Left hindlimb (tissue), 1 donor: ENCODE data around the gene TAF1C.
"Not testable (repeated sequence)": the region's sequence is repeated elsewhere in the genome, so short reads cannot be mapped to it uniquely, and the experiment has no call there.

Experiments
- DNase-seq: peaks from one replicate; pipeline ENCODE4 v3.0.0-alpha.2; 2018

Gene TAF1C

DNA sequence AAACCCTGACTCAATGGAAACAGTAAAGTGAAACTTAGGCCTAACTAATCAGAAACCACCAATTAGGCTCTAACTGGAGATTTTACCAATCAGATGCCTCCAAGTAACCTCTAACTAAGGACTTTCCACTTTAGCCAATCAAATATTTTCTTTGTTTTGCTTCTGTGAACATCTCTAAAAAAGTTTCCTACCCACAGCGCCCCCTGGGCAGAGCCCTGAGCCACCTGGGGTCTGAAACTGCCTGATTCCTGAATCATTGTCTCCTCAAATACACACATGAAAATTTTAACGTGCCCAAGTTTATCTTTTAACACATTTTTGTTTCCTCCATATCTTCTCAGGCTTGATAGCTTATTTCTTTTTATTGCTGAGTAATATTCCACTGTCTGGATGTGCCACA, 23.1 kb upstream of the TAF1C start:
- no peak for DNase-seq

DNA sequence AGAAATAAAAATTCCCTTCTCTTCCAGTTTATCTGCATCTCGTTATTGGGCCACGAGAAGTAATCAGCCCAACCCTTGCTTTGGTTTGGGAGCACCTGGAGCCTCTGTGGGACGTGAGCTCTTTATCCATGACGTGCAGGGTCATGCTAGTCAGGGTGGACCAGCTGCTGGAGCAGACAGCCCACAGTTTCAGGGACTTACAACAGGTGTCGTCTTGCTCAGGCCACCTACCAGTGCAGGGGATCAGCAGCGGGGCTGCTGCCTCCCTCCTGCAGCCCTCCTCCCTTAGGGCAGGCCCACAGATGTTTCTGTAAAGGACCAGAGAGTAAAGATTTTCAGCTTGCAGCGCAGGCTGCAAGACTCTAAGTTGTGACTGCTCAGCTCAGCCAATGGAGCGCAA, 21.0 kb upstream of the TAF1C start:
- no peak for DNase-seq

DNA sequence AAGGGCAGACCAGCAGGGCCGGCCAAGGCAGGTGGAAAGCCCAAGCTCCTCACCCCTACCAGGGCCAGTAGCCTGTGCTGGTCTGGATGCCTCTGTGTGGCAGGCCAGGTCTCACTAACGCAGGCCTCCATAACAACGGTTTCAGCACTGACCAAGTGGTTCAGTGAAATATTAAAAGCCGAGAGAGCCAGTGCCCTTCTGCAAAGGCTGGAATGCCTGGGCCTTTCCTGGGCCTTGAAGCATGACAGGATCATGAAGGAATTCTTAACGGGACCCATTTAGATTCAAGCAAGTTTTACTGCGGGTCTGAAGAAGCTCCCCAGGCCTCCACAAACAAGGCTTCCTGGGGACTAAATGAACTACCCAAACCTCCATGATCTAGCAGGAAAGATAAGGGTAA, 20.4 kb upstream of the TAF1C start:
- no peak for DNase-seq

DNA sequence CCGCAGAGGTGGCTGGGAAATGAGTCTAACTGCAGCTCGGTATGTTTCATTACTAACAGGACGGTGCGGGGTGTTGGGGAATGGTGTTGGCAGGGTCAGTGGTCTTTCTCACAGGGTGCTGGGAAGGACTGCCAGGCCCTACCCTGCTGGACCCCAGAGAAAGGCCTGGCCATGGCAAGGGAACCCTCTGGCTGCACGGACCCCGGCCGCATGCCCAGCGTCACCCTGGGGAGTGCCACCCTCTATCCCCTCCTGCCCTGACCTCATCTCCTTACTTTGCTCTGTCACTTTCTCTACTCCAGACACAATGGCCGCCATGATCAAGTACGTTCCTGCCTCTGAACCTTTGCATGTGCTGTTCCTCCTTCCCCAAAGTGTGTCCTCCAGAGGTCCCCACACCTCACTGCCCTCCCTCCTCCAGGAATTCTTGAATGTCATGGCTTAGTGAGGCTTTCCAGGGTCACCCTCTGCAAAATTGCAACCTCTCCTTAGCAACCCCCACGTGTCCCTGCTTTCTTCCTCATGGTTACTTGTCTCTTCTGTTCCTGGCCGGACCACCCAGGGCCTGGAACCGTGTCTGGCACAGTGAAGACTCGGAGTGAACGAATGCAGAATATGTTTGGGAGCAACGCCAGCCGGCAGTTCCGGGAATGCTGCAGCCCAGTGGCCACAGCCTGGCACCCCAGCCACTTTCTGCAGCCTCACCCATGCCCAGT, 19.3 kb upstream of the TAF1C start:
- no peak for DNase-seq

DNA sequence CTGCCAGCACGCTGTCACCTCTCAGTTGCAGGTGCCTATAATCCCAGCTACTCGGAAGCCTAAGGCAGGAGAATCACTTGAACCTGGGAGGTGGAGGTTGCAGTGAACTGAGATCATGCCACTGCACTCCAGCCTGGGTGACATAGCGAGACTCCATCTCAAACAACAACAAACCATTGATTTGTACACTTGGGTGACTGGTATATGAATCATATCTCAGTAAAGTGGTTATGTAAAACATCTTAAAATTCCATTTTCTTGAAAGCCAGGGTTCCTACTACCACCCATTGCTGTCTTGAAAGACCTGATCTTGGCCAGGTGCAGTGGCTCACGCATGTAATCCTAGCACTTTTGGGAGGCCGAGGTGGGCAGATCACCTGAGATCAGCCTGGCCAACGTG, 18.3 kb upstream of the TAF1C start:
- not testable (repeated sequence) for DNase-seq

DNA sequence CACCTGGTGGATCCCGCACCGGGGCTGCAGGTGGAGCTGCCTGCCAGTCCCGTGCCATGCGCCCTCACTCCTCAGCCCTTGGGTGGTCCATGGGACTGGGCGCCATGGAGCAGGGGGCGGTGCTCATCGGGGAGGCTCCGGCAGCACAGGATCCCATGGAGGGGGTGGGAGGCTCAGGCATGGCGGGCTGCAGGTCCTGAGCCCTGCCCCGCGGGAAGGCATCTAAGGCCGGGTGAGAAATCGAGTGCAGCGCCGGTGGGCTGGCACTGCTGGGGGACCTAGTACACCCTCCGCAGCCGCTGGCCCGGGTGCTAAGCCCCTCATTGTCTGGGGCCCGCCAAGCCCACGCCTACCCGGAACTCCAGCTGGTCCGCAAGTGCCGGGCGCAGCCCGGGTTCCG, 17.7 kb upstream of the TAF1C start:
- DNase-seq: not testable (repeated sequence)

DNA sequence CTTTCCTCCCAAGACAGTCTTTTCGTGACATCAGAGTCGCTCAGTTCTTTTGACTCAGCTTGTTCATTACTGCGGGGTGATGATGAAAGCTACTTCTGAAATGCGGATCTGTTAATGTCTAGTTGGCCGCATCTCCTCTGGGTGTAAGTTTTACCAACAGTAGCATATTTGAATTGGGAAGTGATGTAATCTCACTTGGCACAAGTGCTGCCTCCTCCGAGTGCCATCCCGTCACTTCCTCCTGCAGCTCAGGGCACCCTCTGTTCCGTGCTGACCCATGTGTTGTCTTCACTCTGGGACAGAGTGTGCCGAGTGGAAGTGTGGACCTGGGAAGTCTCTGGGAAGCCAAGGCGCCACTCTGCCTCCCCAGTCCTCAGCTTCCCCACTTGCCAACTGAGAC, 13.0 kb upstream of the TAF1C start:
- DNase-seq: no peak

DNA sequence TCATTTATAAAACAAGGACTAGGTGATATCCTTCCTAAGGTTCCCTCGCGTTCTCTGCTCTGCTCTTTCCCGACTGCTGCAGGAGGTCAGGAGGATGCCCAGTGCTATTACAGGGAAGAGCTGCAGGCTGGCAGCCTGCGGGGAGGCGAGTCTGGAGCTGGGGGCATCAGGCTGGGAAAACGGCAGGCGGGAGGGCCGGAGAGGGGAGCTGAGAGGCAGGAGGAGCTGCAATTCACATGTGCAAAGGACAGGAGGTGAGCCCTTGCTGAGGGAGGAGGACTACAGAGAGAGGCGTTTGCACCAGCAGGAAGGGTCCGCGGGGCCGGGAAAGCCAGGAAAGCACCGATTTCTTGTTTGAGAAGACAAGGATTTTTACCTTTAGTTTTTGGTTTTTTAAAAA, 12.2 kb upstream of the TAF1C start:
- DNase-seq: no peak

DNA sequence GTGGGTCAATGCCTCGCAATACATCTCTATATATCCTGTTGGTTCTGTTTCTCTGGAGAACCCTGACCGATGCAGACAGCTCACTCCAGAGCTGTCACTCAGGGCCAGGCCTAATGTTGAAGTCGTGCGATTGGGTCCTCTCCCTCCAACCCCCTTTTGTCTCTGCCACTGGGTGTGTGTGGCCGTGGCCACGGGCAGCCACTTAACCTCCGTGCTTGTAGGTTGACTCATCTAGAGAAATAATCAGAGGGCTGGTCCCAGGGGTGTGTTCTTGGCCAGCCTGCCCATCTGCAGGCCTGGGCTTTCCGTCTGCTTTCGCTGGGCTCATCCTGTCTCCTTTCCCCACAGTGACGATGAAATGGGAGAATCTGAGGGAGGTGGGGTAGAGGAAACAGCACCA, 11.5 kb upstream of the TAF1C start:
- no peak for DNase-seq

DNA sequence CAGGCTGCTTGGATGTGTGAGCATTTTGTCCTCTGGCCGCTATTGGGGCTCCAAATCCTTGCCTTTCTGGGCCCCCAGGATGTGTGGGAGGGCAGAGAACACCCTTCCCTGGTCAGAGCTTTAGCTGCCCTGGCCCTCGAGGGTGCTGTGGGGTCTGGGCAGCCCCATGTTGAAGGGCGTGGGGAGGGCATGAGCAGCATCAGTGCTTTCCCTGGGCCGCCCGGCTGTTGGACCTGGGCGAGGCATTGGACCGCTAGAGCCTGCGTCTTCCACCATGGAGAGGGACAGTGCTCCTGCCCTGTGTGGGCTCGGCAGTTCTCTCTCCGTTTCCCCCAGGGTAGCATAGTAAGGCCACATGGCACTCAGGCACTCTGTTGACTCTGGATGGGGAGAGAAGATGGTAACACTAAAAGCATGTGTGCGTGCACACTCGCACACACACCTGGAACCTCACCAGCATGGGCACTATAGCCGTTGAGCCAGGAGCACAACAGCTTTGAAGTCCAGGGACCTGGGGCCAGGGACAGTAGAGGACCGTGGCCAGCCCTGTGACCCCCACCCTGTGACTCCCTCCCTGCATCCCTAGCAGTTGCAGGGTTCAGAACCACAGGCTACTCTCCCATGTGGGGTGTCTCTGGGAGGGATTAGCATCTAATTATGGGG, 10.7 kb upstream of the TAF1C start:
- no peak for DNase-seq

DNA sequence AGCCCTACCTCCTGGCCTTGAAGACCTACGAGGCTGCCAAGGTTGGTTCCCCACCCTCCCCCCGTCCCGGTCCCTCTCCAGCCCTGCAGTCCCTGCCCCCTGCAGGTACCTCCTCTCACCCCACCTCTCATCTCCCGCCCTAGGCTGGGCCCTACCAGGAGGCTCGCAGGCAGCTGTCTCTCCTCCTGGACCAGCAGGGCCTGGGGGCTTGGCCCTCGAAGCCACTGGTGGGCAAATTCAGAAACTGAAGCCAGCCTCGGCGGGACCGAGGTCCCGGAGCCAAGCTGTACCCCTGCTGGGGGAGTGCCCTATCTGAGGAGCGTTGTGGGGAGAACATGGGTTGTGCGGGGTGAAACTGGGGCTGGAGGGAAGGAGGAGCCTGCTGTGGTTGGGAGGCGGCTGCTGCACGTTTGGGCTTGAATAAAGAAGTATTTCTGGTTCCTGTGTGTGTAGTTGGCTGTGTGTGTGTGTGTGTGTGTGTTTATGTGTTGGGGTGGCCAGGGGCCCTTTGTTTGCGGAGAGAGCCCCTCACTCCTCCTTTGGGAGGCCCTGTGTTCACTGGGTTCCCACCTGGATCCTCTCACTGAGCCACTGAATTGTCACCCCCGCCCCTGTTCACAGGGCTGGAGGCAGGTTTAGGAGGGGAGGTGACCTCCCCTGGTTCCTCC, 10.0 kb upstream of the TAF1C start:
- no peak for DNase-seq

DNA sequence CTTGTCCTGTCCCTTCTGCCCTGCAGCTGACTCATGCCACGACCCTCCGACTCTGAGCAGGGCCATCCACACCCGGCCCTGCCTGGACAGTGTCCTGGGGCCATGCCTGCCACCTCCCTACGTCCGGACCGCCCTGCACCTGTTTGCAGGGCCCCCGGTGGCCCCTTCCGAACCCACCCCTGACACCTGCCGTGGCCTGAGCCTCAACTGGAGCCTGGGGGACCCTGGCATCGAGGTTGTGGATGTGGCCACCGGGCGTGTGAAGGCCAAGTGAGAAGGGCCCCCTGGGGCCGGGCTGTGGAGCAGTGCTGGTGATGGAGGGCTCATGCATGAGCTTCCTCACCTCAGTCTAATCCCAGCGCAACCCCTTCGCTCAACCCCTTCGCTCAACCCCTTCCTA, 9.2 kb upstream of the TAF1C start:
- DNase-seq: no peak

DNA sequence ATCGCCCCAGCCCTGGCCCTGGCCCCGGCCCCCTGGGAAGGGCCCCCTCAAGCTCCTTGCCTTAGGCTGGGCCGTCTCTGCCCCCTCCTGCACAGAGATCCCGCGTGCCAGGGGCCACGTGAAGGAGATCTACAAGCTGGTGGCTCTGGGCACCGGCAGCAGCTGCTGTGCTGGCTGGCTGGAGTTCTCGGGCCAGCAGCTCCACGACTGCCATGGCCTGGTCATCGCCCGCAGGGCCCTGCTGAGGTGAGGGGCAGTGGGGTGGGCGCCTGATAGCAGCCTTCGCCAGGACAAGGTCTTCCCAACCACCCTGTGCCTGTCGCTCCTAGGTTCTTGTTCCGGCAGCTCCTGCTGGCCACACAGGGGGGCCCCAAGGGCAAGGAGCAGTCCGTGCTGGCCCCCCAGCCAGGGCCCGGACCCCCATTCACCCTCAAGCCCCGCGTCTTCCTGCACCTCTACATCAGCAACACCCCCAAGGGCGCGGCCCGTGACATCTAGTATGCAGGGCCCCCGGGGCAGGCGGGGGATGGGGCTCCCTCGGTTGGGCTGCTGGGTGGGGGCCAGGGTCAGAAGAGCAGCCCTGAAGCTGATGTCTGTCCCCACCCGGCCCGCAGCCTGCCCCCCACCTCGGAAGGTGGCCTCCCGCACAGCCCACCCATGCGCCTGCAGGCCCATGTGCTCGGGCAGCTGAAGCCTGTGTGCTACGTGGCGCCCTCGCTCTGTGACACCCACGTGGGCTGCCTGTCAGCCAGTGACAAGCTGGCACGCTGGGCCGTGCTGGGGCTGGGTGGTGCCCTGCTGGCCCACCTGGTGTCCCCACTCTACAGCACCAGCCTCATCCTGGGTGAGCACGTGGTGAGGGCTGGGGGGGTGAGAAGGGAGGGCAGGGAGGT, 8.6 kb upstream of the TAF1C start:
- DNase-seq: no peak

DNA sequence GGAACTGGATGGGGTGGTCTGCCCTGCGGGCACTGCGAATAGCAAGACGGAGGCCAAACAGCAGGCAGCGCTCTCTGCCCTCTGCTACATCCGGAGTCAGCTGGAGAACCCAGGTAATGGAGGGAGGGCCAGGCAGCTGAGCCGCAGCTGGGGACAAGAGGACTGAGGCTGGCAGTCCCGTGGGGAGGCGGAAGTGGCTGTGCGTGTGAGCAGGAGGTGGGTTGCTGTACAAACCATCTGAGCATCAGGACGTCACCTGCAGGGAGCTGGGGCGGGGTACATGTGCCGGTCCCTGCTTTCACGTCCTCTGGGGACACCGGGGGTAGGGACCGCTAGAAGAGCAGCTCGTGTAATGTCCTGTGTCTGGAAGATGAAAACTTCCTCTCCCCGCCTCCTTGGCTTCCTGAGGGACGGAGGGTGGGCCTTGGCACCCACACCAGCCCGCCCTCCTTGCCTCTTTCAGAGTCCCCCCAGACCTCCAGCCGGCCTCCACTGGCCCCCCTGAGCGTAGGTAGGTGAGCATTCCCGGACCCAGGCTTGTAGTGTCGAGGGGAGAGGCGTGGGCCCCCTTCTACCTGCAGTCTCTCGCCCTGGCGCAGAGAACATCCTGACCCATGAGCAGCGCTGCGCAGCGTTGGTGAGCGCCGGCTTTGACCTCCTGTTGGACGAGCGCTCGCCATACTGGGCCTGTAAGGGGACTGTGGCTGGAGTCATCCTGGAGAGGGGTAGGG, 7.8 kb upstream of the TAF1C start:
- DNase-seq: no peak

DNA sequence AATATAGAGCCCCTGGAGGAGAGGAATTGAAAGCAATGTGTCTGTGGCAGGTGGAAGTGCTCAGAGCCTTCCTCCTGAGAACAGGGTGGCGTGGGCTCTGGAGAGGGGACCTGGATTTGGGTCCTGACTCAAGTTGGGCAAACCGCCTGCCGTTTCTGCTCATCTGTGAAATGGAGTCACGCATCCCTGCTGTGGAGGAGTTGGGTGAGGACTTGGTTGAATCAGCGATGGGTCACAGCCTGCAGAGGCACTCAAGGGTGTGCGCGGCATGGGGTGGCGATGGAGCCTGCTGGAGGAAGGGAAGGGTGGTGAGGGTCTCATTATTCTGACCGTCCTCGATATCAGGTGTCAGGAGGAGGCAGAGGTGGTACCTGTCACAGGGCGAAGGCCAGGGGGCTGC, 7.2 kb upstream of the TAF1C start:
- DNase-seq: no peak

DNA sequence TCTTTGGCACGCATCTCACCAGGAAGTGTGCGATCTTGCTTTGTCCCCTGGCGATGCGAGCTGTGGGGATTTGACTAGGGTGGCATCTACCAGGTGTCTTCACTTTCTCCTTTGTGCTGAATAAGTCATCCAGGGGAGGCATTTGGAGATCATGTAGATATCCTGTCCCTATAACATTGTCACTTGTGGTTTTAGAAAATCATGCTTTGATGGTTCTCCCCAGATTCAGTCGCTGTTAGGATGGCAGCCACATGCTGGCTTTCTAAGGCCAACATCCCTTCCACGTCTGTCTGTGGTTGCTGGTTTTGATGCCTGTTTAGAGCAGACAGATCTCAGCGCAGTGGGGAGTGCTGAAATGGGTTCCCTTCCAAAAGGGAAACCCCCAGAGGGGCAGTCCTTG, 6.6 kb upstream of the TAF1C start:
- DNase-seq: no peak

DNA sequence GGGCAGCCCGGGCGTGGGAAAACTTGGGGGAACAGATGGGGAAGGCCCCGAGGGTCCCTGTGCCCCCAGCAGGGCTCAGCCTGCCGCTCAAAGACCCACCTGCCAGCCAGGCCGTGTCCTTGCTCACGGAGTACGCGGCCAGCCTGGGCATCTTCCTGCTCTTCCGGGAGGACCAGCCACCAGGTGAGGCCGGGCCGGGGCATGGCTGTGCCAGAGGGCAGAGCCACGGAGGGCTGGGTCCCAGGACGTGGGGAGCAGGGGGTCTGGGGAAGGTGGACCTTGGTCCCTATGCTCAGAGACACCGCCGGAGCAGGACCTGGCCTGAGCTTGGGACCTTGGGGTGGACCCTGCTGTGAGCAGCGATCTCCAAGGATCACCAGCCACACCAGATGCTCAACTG, 4.6 kb upstream of the TAF1C start:
- no peak for DNase-seq

DNA sequence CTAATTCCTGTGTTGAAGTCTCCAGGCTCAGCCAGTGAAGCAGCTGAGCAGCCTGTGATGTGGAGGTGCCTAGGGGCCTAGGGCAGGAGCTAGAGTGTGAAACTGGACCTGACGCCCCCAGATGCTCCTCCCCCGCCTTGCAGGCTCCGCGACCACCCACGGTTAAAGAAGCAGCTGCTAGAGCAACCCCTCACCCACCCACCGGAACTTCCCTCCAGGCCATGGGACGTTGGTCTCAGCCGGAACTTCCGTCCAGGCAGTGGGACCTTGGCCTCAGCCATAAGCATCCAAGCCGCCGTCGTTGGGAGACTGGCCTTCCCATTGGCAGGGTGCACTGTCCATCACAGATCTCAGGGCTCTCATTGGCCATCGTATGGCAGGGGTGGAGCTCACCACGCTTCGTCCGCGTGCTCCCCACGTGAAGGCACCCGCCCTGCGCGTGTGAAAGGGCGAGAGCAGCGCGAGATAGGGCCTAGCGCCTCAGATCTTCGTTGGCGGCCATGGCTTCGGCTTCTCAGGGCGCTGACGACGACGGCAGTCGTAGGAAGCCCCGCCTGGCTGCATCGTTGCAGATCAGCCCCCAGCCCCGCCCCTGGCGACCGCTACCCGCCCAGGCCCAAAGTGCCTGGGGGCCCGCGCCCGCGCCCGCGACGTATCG, 4.0 kb upstream of the TAF1C start, which contains the start of gene ADAD2:
TSS of gene ADAD2 (plus strand) at position 427 of the 658 bp plus-strand sequence. CDS start at position 501, 74 bp downstream.
- DNase-seq: no peak

DNA sequence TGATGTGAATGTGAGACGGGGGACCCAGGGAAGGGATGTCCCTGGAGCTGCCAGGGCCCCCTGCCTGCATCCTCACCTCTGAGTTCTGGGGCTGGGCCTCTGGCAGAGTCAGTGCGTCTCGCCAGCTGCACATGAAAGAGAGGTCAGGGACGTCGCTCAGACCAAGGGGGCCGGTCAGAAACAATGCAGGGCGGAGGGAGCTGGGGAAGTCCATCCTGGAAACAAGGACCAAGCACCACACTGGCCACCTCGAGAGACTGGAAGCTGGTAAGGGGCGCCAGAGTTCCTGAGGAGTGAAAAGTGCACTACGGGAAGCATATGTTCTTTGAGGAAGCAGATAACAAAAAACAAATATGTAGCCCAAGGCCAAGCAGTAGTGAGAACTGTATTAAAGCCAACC, 2.1 kb downstream of the TAF1C start:
- DNase-seq: no peak

DNA sequence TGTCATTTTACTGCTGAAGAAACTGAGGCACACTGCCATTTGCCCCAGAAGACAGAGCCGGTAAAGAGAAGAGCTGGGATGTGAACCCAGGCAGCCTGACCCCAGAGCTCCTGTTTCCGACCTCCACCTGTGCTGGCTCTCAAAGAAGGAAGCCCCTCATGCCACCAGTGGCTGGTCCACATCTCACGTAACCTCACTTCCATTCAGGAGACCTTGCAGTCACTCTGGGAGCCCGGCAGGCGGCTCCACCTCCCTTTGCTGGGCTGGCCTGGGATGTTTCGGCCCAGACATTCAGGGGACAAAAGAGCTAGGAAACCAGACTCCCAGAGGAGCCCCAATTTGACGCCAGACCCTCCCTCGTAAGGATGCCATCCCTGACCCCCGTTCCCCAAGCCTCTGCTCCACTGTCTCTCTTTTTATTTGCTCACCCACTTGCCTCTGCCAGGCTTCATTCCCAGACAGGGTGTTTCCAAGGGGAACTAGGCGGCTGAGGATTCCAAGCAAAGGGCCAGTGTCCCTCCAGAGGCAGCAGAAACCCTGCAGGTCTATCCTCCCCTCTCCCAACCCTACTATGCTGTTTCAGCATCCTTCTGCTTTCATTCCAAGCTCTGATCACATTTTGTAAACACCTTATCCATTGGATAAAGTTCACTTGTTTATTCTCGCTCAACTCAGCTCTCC, 2.8 kb downstream of the TAF1C start:
- DNase-seq: no peak

DNA sequence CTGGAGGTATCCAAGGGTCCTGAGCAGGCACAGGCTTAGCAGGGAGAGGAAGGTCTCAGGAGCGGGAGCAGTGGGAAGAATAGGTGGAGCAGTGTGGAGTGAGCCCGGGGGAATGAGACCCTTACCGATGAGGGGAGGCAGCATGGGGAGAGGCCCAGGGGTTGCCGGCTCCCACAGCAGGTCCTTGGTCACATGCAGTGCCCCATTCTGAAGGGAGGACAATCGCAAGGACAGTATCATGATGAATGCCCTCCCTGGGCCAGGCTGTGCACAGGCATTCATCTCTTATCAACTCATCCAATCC, 3.3 kb downstream of the TAF1C start:
- no peak for DNase-seq
